GM12878 (cell line): ENCODE data around the gene MRPL38. TPM values are rescaled to one million over a fixed set of nuclear protein-coding genes. Genes with fewer than 3 reads are reported as not detected.
A peak's percentile ranks its signal among the peaks of the same experiment; 100 is the strongest.

Experiments used
- ATF7 ChIP-seq: fragments of 450-650 bp; IDR thresholded peaks from 2 replicates; pipeline ENCODE4 v1.6.1; 2016; ENCODE audit warnings: low read depth, mild to moderate bottlenecking
- BACH1 ChIP-seq: fragments of 450-650 bp; IDR thresholded peaks from 2 replicates; pipeline ENCODE4 v1.6.1; 2017; ENCODE audit warnings: mild to moderate bottlenecking, borderline replicate concordance
- BRCA1 ChIP-seq: IDR thresholded peaks from 2 replicates; pipeline ENCODE4 v1.6.1; 2011; ENCODE audit warnings: low read depth, low read length, improper control_type of control experiment
- E2F4 ChIP-seq: IDR thresholded peaks from 2 replicates; pipeline ENCODE4 v1.6.1; 2012; ENCODE audit warnings: low read depth, low read length, improper control_type of control experiment
- FOXK2 ChIP-seq: fragments of 450-650 bp; IDR thresholded peaks from 2 replicates; pipeline ENCODE4 v1.6.1; 2017; ENCODE audit warnings: mild to moderate bottlenecking, moderate library complexity
- GABPA ChIP-seq: IDR thresholded peaks from 2 replicates; pipeline ENCODE4 v1.6.1; 2014; ENCODE audit warnings: antibody characterized with exemption, low read depth, mild to moderate bottlenecking, inconsistent platforms
- IKZF1 ChIP-seq: fragments of 450-650 bp; conservative IDR thresholded peaks from 2 replicates; pipeline ENCODE4 v1.6.1; 2017; ENCODE audit warnings: antibody characterized with exemption, mild to moderate bottlenecking
- LARP7 ChIP-seq: fragments of 450-650 bp; IDR thresholded peaks from 2 replicates; pipeline ENCODE4 v1.6.1; 2017; ENCODE audit warnings: mild to moderate bottlenecking
- NFYB ChIP-seq: IDR thresholded peaks from 2 replicates; pipeline ENCODE4 v1.6.1; 2011; ENCODE audit warnings: low read depth, mild to moderate bottlenecking, low read length, improper control_type of control experiment, moderate library complexity; ENCODE audit not compliant: insufficient read depth
- NKRF ChIP-seq: fragments of 450-650 bp; conservative IDR thresholded peaks from 2 replicates; pipeline ENCODE4 v1.6.1; 2017; ENCODE audit warnings: mild to moderate bottlenecking, moderate library complexity
- NR2C1 ChIP-seq: fragments of 450-650 bp; IDR thresholded peaks from 2 replicates; pipeline ENCODE4 v1.6.1; 2017; ENCODE audit warnings: antibody characterized with exemption, mild to moderate bottlenecking, moderate library complexity
- PAX5 ChIP-seq: IDR thresholded peaks from 2 replicates; pipeline ENCODE4 v1.6.1; 2011; ENCODE audit warnings: low read depth, low read length, borderline replicate concordance
- PAX8 ChIP-seq: fragments of 450-650 bp; IDR thresholded peaks from 2 replicates; pipeline ENCODE4 v1.6.1; 2017; ENCODE audit warnings: mild to moderate bottlenecking, moderate library complexity
- PML ChIP-seq: IDR thresholded peaks from 2 replicates; pipeline ENCODE4 v1.6.1; 2012; ENCODE audit warnings: low read length, inconsistent platforms
- POU2F2 ChIP-seq: IDR thresholded peaks from 3 replicates; pipeline ENCODE4 v1.6.1; 2011; ENCODE audit warnings: low read depth, mild to moderate bottlenecking, low read length, borderline replicate concordance
- RFX5 ChIP-seq: IDR thresholded peaks from 2 replicates; pipeline ENCODE4 v1.6.1; 2011; ENCODE audit warnings: low read depth, low read length, improper control_type of control experiment
- SIX5 ChIP-seq: IDR thresholded peaks from 2 replicates; pipeline ENCODE4 v1.6.1; 2011; ENCODE audit warnings: mild to moderate bottlenecking, low read depth, low read length, moderate library complexity; ENCODE audit not compliant: severe bottlenecking
- SKIL ChIP-seq: fragments of 450-650 bp; IDR thresholded peaks from 2 replicates; pipeline ENCODE4 v1.6.1; 2017; ENCODE audit warnings: mild to moderate bottlenecking, low read depth, inconsistent platforms; ENCODE audit not compliant: poor library complexity, severe bottlenecking
- SMAD1 ChIP-seq: fragments of 450-650 bp; IDR thresholded peaks from 2 replicates; pipeline ENCODE4 v1.6.1; 2018; ENCODE audit warnings: mild to moderate bottlenecking, low read depth; ENCODE audit not compliant: partially characterized antibody
- SREBF1 ChIP-seq: IDR thresholded peaks from 2 replicates; pipeline ENCODE4 v1.6.1; 2012; ENCODE audit warnings: mild to moderate bottlenecking, low read length
- SRF ChIP-seq, 2 experiments: IDR thresholded peaks; 2 replicates each; pipeline ENCODE4 v1.6.1; 2011; ENCODE audit warnings: low read depth in 2 of 2, low read length in 2 of 2, mild to moderate bottlenecking in 1 of 2, moderate library complexity in 1 of 2
- STAT1 ChIP-seq: fragments of 450-650 bp; conservative IDR thresholded peaks from 2 replicates; pipeline ENCODE4 v1.6.1; 2014; ENCODE audit warnings: antibody characterized with exemption, mild to moderate bottlenecking
- SUPT20H ChIP-seq: IDR thresholded peaks from 2 replicates; pipeline ENCODE4 v1.6.1; 2011; ENCODE audit warnings: low read depth, mild to moderate bottlenecking, low read length, moderate library complexity, borderline replicate concordance; ENCODE audit not compliant: control insufficient read depth
- TCF12 ChIP-seq: IDR thresholded peaks from 2 replicates; pipeline ENCODE4 v1.6.1; 2011; ENCODE audit warnings: low read depth, mild to moderate bottlenecking, low read length
- TCF3 ChIP-seq: IDR thresholded peaks from 2 replicates; pipeline ENCODE4 v1.6.1; 2012; ENCODE audit warnings: low read depth, mild to moderate bottlenecking, low read length, borderline replicate concordance; ENCODE audit not compliant: insufficient read depth
- YY1 ChIP-seq: IDR thresholded peaks from 2 replicates; pipeline ENCODE4 v1.6.1; 2011; ENCODE audit warnings: low read depth, mild to moderate bottlenecking, low read length
- polyA plus RNA-seq, 11 experiments: library from polyadenylated mRNA; depleted of rRNA in 4 of 11; unstranded in 6 of 11; stranded (reverse) in 5 of 11; fragments of >200 nt; fragmentation: Nextera tagmentation in 4 of 11; fragmentation: Illumina TruSeq in 1 of 11; extraction: Ambion mirVana in 4 of 11; extraction: Trizol in 1 of 11; gene quantifications; 1 replicate in 1 of 11; 2 replicates in 10 of 11; pipeline versions ENCODE4 v1.2.1 to v1.2.3, GENCODE V29; 2011 to 2016; ENCODE audit warnings: inconsistent platforms in 2 of 11, missing spikeins in 2 of 11, low read depth in 1 of 11
- total RNA-seq, 4 experiments: library from RNA; depleted of rRNA in 3 of 4; stranded (reverse); fragments of >200 nt in 3 of 4; fragmentation: Illumina TruSeq in 1 of 4; extraction: Trizol in 1 of 4; gene quantifications; 2 replicates each; pipeline versions ENCODE4 v1.2.1 to v1.2.3, GENCODE V29; 2013 to 2021
- TF ChIP-seq, protein P1 (sequence below): IDR thresholded peaks from 2 replicates; pipeline ENCODE4 v1.6.1; 2012; ENCODE audit warnings: low read depth, low read length, improper control_type of control experiment

MRPL38 gene
- total and polyA plus RNA-seq, 10 of the 15 experiments (the other 5 are each of a cell fraction or from before 2014, with no cell fraction given) = 6.6 to 205 (median 53.1) TPM

DNA sequence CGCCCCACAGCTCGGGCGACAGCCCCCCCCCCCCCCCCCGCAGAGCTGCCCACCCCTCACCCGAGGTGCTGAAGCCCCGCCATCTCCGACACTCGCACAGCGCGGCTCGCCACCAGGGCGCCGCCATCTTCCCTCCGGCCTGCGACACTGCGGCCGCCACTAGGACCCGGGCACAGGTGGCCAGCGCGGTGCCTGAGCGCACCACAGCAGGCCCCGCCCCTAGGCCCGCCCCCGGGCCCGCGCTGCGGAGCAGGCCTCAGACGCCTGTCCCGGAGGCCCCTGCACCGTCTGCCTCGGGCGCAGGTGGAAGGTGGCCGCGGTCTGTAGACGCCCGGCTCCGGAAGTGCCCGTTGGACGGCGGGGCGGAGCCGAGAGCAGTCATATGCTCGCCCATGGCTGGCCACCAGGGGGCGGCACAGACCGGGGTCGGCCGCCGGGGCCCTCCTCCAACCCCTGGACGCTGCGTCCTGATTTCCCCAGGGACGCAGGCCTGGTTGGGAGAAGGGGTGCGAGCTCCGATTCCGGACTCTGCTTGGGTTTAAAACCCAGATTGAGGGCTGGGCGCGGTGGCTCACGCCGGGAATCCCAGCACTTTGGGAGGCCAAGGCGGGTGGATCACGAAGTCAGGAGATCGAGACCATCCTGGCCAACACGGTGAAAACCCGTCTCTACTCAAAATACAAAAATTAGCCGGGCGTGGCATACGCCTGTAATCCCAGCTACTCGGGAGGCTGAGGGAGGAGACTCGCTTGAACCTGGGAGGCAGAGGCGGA, at the start of gene MRPL38 (continued):
- TF ChIP-seq E2F4 (no peak), BACH1 (peak; percentile 84), GABPA (no peak), SUPT20H (no peak), PAX5 (peak; percentile 23; the same call in 1 of the 2 replicates), TCF3 (peak; percentile 67), LARP7 (peak; percentile 96), NR2C1 (no peak), TCF12 (peak; percentile 69; the same call in 1 of the 2 replicates), NKRF (peak; percentile 78), PAX8 (no peak), STAT1 (peak; percentile 92; the same call in 1 of the 2 replicates), SMAD1 (no peak), SKIL (no peak), RFX5 (no peak), SRF (IDR thresholded peaks at IDR 0.05; ENCODE audit: low read depth in 2 of 2, low read length in 2 of 2) (0 out of 4 replicates have a peak, but pooled peaks of 1 of the 2 experiments have one; percentile 28), SIX5 (peak; percentile 44), SREBF1 (no peak), POU2F2 (no peak), YY1 (peak; percentile 95), NFYB (no peak), BRCA1 (no peak), IKZF1 (peak; percentile 95), FOXK2 (peak; percentile 27; the same call in 1 of the 2 replicates), ATF7 (no peak), PML (no peak)
- TF ChIP-seq, protein P1, sequence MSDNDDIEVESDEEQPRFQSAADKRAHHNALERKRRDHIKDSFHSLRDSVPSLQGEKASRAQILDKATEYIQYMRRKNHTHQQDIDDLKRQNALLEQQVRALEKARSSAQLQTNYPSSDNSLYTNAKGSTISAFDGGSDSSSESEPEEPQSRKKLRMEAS = peak; percentile 88
